Measurements from ENCODE around the gene RALGDS.

DNA sequence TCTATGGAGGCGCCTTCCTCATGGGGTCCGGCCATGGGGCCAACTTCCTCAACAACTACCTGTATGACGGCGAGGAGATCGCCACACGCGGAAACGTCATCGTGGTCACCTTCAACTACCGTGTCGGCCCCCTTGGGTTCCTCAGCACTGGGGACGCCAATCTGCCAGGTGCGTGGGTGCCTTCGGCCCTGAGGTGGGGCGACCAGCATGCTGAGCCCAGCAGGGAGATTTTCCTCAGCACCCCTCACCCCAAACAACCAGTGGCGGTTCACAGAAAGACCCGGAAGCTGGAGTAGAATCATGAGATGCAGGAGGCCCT is 56.0 kb downstream of the RALGDS start:
- TF ChIP-seq, protein P1, sequence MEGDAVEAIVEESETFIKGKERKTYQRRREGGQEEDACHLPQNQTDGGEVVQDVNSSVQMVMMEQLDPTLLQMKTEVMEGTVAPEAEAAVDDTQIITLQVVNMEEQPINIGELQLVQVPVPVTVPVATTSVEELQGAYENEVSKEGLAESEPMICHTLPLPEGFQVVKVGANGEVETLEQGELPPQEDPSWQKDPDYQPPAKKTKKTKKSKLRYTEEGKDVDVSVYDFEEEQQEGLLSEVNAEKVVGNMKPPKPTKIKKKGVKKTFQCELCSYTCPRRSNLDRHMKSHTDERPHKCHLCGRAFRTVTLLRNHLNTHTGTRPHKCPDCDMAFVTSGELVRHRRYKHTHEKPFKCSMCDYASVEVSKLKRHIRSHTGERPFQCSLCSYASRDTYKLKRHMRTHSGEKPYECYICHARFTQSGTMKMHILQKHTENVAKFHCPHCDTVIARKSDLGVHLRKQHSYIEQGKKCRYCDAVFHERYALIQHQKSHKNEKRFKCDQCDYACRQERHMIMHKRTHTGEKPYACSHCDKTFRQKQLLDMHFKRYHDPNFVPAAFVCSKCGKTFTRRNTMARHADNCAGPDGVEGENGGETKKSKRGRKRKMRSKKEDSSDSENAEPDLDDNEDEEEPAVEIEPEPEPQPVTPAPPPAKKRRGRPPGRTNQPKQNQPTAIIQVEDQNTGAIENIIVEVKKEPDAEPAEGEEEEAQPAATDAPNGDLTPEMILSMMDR (optimal IDR thresholded peaks at IDR 0.05 in 1 of 3, IDR thresholded peaks at IDR 0.05 in 1 of 3, conservative IDR thresholded peaks at IDR 0.05 in 1 of 3; ENCODE audit: extremely low read depth in 1 of 3, insufficient read depth in 2 of 3, low read length in 3 of 3) = no peak
- no peak for TF ChIP-seq EZH2 (IDR thresholded peaks at IDR 0.05; ENCODE audit: low read length)
